Heart left ventricle (tissue), 16 donors: ENCODE results near the gene ZC3HAV1. TPM values are rescaled to one million over a fixed set of nuclear protein-coding genes. Genes with fewer than 3 reads are reported as not detected.

Experiments used
- ATAC-seq, 4 donors: fragments of 200-7000 bp; cut with Tn5 transposase; one replicate each; pipeline ENCODE4 v1.9.1; 2020 to 2022; ENCODE audit warnings: moderate library complexity in 4 of 4, mild to moderate bottlenecking in 3 of 4, moderate number of reproducible peaks in 1 of 4
- DNase-seq, 5 donors: peaks; one replicate each; pipeline ENCODE4 v3.0.0-alpha.2; 2020
- H3K27ac ChIP-seq, 12 donors: fragments of 200-600 bp; sonication (generic) in 4 of 12; one replicate each; pipeline versions ENCODE4 v1.5.0 to v1.8.0; 2016 to 2022; ENCODE audit warnings: mild to moderate bottlenecking in 2 of 12
- H3K27me3 ChIP-seq, 9 donors: fragments of 200-600 bp; sonication (generic) in 2 of 9; one replicate each; pipeline versions ENCODE4 v1.5.1 to v1.8.0; 2016 to 2022; ENCODE audit warnings: mild to moderate bottlenecking in 3 of 9
- H3K36me3 ChIP-seq, 9 donors: fragments of 200-600 bp; sonication (generic) in 2 of 9; one replicate each; pipeline versions ENCODE4 v1.5.0 to v1.8.0; 2018 to 2022; ENCODE audit warnings: mild to moderate bottlenecking in 2 of 9
- H3K4me1 ChIP-seq, 12 donors: fragments of 200-600 bp; sonication (generic) in 4 of 12; one replicate each; pipeline versions ENCODE4 v1.5.0 to v1.8.0; 2016 to 2022; ENCODE audit warnings: mild to moderate bottlenecking in 3 of 12
- H3K4me3 ChIP-seq, 12 donors: fragments of 200-600 bp; sonication (generic) in 4 of 12; one replicate each; pipeline versions ENCODE4 v1.5.0 to v1.8.0; 2017 to 2022; ENCODE audit warnings: mild to moderate bottlenecking in 9 of 12, moderate library complexity in 4 of 12
- H3K9me3 ChIP-seq, 12 donors: fragments of 200-600 bp; sonication (generic) in 4 of 12; one replicate each; pipeline versions ENCODE4 v1.5.0 to v1.8.0; 2016 to 2022; ENCODE audit warnings: mild to moderate bottlenecking in 1 of 12
- POLR2A ChIP-seq, 2 donors: fragments of 450-650 bp; IDR thresholded peaks; one replicate each; pipeline ENCODE4 v1.6.1; 2017; ENCODE audit warnings: antibody characterized with exemption in 2 of 2, mild to moderate bottlenecking in 2 of 2, moderate library complexity in 2 of 2
- WGBS, 4 donors: extraction: QIAGEN DNeasy Blood & Tissue Kit in 2 of 4; methylation state at CpG; one replicate each; pipeline versions ENCODE4 v1.1.5 to v1.1.7; 2013 to 2018; 5-methylcytosine and 5-hydroxymethylcytosine counted together
- intact Hi-C, 10 donors: fragments of 100-400 bp; cut with DNase I; formaldehyde crosslinking; loops; one replicate each; pipeline versions ENCODE4 v1.11.1 to v1.14.2; 2022
- polyA plus RNA-seq, 2 donors: library from polyadenylated mRNA; stranded (reverse); fragments of 200-250 nt; gene quantifications; one replicate each; pipeline ENCODE4 v1.2.3, GENCODE V29; 2013
- total RNA-seq, 9 donors: library from RNA; depleted of rRNA in 2 of 9; stranded (reverse); fragments of >200 nt in 2 of 9; fragmentation: NEBNext Ultra II Directional in 3 of 9; extraction: Animal tissue kit (Norgen Biotek cat#: 25700) in 3 of 9; gene quantifications; one replicate each; pipeline versions ENCODE4 v1.1.0 to v1.2.4, GENCODE V29; 2016 to 2023
- TF ChIP-seq, protein P1 (sequence below), 12 donors: fragments of 200-600 bp; sonication (generic) in 4 of 12; IDR thresholded peaks; one replicate each; pipeline versions ENCODE4 v1.5.0 to v1.8.0; 2018 to 2022; ENCODE audit warnings: antibody characterized with exemption in 12 of 12, mild to moderate bottlenecking in 5 of 12
- donor health status: ischemic (EF 13 %, LVEDD 7.1; RV severe dilation, severe dysfunction).
- donor health status: healthy with polysubstance abuse.
- donor health status: DM: no; HTN: yes; CAD: no.
- donor health status: DM: no; HTN: no; CAD: no.
- donor health status: ischemic (EF 25% LVEDD 6.9; RV normal size, moderate dysfunction).
- donor health status: ischemic (EF 25% LVEDD 5.7; RV mildly dilated, moderate dysfunction).
- donor health status: healthy.
- donor health status: DM: yes; HTN: yes; CAD: no.
- donor health status: ischemic (EF 35%, LVEDD 5.7; RV mildly dilated, moderate dysfunction).
- donor health status: nonischemic (EF 11% LVEDD 7.7; RV severe dilation, severe dysfunction).
- donor health status: DM: yes; HTN: yes; CAD: no.
- donor health status: PGD.
- donor health status: ischemic (EF 29% LVEDD 5.4; RV normal size, mild dysfunction).
- donor health status: nonischemic (EF 23%, LVEDD 6.1; RV moderate dilation, normal function).

The ZC3HAV1 gene
- total and polyA plus RNA-seq, 11 donors = 2.8 to 31.9 (median 7.1) TPM

DNA sequence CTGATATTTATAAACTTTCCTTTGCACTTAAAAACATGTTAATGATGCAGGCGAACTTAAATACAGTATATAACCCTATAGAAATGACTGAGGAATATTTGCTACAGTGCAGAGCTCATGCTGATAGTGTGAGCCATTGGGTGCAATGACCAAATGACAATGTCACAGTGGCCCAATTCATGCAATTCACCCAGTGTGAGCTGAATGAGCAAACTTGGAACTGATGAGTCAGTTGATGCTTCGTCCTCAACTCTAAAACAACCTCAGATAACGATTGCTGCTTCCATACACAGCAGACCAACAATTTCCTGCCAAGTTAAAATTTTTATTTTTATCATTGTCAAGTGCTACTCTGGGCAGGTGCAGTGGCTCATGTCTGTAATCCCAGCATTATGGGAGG is 61.5 kb downstream of the ZC3HAV1 start:
- WGBS, 4 donors = 57 to 61% (median 58%) methylated on average over 3 of the region's 3 CpGs
- Histone ChIP-seq H3K9me3 (no peaks in the 10 kb centered on the region), H3K27me3 (no peaks in the 10 kb centered on the region), H3K27ac (no peak overlapping the region), H3K4me3 (no peak overlapping the region), H3K4me1 (peaks cover 0 to 35% (median 8%) of the 10 kb centered on the region in 12 donors), H3K36me3 (peaks cover 0 to 92% (median 74%) of the 10 kb centered on the region in 9 donors)
- intact Hi-C loops = no loop called here
- no peak for DNase-seq
- no peak for TF ChIP-seq POLR2A (IDR thresholded peaks at IDR 0.05)
- TF ChIP-seq, protein P1, sequence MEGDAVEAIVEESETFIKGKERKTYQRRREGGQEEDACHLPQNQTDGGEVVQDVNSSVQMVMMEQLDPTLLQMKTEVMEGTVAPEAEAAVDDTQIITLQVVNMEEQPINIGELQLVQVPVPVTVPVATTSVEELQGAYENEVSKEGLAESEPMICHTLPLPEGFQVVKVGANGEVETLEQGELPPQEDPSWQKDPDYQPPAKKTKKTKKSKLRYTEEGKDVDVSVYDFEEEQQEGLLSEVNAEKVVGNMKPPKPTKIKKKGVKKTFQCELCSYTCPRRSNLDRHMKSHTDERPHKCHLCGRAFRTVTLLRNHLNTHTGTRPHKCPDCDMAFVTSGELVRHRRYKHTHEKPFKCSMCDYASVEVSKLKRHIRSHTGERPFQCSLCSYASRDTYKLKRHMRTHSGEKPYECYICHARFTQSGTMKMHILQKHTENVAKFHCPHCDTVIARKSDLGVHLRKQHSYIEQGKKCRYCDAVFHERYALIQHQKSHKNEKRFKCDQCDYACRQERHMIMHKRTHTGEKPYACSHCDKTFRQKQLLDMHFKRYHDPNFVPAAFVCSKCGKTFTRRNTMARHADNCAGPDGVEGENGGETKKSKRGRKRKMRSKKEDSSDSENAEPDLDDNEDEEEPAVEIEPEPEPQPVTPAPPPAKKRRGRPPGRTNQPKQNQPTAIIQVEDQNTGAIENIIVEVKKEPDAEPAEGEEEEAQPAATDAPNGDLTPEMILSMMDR (IDR thresholded peaks at IDR 0.05) = no peak
- no peak for ATAC-seq

DNA sequence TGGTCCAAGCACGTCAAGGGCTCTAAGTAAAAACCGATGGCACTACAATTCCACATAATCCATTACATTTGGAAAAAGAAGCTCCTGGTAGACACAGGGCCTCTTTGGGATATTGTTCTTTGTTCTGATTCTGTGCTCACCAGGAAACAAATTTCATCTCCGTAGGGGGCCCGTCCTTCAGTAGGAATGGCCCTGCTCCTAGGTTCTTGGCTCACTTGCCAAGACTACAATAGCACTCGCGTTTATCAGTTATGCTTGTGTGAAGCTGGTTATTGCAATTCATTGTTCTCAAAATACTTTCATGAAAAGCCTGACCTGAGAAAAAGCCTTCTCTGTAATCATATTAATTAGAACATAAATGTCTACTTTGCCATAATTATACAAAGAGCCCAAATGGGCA is 63.4 kb downstream of the ZC3HAV1 start:
- peak in 1 of 4 donors; percentile 38 for ATAC-seq
- Histone ChIP-seq H3K27me3 (no peaks in the 10 kb centered on the region), H3K4me1 (peaks cover 0 to 35% (median 8%) of the 10 kb centered on the region in 12 donors), H3K4me3 (no peak overlapping the region), H3K9me3 (no peaks in the 10 kb centered on the region), H3K27ac (peak overlapping the region in 2 of 12 donors; percentile 33 to 79), H3K36me3 (peaks cover 0 to 74% (median 57%) of the 10 kb centered on the region in 9 donors)
- TF ChIP-seq POLR2A (IDR thresholded peaks at IDR 0.05) = no peak
- TF ChIP-seq, protein P1 (IDR thresholded peaks at IDR 0.05) = no peak
- intact Hi-C loops = no loop called here
- WGBS, 4 donors = 41 to 53% (median 47%) methylated on average over 6 of the region's 6 CpGs
- DNase-seq = no peak

DNA sequence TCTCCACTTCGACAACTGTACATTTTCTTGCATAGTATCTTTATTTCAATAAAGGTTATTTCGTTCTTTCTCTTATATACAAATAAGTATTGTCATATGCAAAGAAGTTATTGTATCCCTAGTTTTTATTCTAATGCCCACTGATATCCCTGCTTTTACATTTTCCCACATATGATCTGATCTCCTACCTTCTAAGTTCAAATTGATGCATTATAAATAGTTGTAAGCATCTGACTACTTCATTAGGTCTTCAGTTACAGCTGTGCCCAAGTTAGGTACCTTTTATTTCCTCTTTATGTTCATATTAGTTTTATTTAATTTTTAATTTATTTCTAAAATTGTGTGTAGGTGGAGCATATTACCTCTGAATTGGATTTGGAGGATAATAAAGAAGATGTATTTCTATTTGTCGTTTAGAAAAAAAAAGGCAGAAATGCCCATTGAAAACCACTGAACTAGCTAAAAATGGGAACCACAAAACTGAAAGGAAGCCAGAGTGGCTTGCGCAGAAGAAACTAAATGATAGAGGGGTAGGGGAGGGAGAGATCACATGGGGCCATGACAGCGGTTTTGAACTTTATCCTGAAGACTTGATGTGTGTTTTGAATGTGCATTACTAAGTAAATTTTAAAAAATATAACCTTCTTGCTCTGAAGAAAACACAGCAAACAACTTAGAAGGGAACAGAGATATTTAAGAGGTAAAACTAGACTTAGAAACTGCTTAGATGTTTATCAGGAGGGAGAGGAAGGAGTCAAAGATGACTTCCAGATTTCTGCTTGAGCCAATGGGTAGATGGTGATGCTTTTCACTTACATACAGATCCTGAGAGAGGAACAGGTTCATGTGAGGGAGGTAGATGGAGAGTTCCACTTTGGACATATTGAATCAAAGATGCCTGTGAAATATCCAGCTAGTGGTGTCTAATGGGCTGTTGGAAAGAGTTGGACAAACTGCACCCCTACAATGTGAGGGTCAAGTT is 64.4 kb downstream of the ZC3HAV1 start:
- no peaks in the 10 kb centered on the region for H3K9me3 ChIP-seq
- H3K36me3 ChIP-seq = peaks cover 0 to 64% (median 47%) of the 10 kb centered on the region in 9 donors
- H3K27ac ChIP-seq = peak overlapping the region in 2 of 12 donors; percentile 33 to 79
- TF ChIP-seq POLR2A (IDR thresholded peaks at IDR 0.05) = no peak
- TF ChIP-seq, protein P1 (IDR thresholded peaks at IDR 0.05) = no peak
- H3K27me3 ChIP-seq = no peaks in the 10 kb centered on the region
- ATAC-seq = no peak
- no peak for DNase-seq
- intact Hi-C loops = no loop called here
- H3K4me1 ChIP-seq = peaks cover 0 to 35% (median 8%) of the 10 kb centered on the region in 12 donors
- no peak overlapping the region for H3K4me3 ChIP-seq
- WGBS, 4 donors = 89 to 93% (median 91%) methylated on average over 5 of the region's 5 CpGs
